HG03135 (cell line): ENCODE measurements around the gene PIK3C2G.

ENCODE experiments used
- ATAC-seq: cut with Tn5 transposase; IDR thresholded peaks from one replicate; pipeline ENCODE4 v1.9.1; 2021; ENCODE audit warnings: mild to moderate bottlenecking, moderate library complexity; ENCODE audit not compliant: unreplicated experiment

PIK3C2G gene

GRCh38 chr12:18629445-18629844, 368.1 kb downstream of the PIK3C2G start:
- ATAC-seq, result no peak

GRCh38 chr12:18629916-18630315, 368.6 kb downstream of the PIK3C2G start:
- ATAC-seq, result no peak

- no peak for ATAC-seq
Observed at GRCh38 chr12:18631339-18631738, 370.0 kb downstream of the PIK3C2G start.

GRCh38 chr12:18632848-18633247, 371.5 kb downstream of the PIK3C2G start:
- no peak for ATAC-seq

GRCh38 chr12:18634382-18634781, 373.1 kb downstream of the PIK3C2G start:
- no peak for ATAC-seq

GRCh38 chr12:18640321-18640955, 379.1 kb downstream of the PIK3C2G start:
- ATAC-seq, result no peak

- no peak for ATAC-seq
Observed at GRCh38 chr12:18643681-18644080, 382.4 kb downstream of the PIK3C2G start.

GRCh38 chr12:18644564-18644963, 383.2 kb downstream of the PIK3C2G start:
- no peak for ATAC-seq

GRCh38 chr12:18646286-18646890, 385.1 kb downstream of the PIK3C2G start:
- ATAC-seq, result no peak

- no peak for ATAC-seq
Observed at GRCh38 chr12:18651525-18651924, 390.2 kb downstream of the PIK3C2G start.

GRCh38 chr12:18652596-18652995, 391.3 kb downstream of the PIK3C2G start:
- ATAC-seq, result no peak

- ATAC-seq, result no peak
Observed at GRCh38 chr12:18653465-18653864, 392.1 kb downstream of the PIK3C2G start.

- no peak for ATAC-seq
Observed at GRCh38 chr12:18655351-18655750, 394.0 kb downstream of the PIK3C2G start.

- no peak for ATAC-seq
Observed at GRCh38 chr12:18658179-18658578, 396.9 kb downstream of the PIK3C2G start.

- ATAC-seq, result no peak
Observed at GRCh38 chr12:18658829-18659228, 397.5 kb downstream of the PIK3C2G start.

- ATAC-seq, result no peak
Observed at GRCh38 chr12:18676141-18676540, 414.8 kb downstream of the PIK3C2G start.

- no peak for ATAC-seq
Observed at GRCh38 chr12:18676996-18677588, 415.8 kb downstream of the PIK3C2G start.

GRCh38 chr12:18681818-18682217, 420.5 kb downstream of the PIK3C2G start:
- ATAC-seq, result no peak

- ATAC-seq, result no peak
Observed at GRCh38 chr12:18683327-18684013, 422.2 kb downstream of the PIK3C2G start.

- ATAC-seq, result no peak
Observed at GRCh38 chr12:18684430-18684829, 423.1 kb downstream of the PIK3C2G start.

- ATAC-seq, result no peak
Observed at GRCh38 chr12:18689771-18690170, 428.5 kb downstream of the PIK3C2G start.

GRCh38 chr12:18690653-18691052, 429.3 kb downstream of the PIK3C2G start:
- ATAC-seq, result no peak
